ENCODE measurements around the gene KIN. TPM values are rescaled to one million over a fixed set of nuclear protein-coding genes. Genes with fewer than 3 reads are reported as not detected.

KIN gene
- total RNA-seq, 6 experiments from 2014 or later, result 2.3 to 4.3 (median 3.4) TPM

DNA sequence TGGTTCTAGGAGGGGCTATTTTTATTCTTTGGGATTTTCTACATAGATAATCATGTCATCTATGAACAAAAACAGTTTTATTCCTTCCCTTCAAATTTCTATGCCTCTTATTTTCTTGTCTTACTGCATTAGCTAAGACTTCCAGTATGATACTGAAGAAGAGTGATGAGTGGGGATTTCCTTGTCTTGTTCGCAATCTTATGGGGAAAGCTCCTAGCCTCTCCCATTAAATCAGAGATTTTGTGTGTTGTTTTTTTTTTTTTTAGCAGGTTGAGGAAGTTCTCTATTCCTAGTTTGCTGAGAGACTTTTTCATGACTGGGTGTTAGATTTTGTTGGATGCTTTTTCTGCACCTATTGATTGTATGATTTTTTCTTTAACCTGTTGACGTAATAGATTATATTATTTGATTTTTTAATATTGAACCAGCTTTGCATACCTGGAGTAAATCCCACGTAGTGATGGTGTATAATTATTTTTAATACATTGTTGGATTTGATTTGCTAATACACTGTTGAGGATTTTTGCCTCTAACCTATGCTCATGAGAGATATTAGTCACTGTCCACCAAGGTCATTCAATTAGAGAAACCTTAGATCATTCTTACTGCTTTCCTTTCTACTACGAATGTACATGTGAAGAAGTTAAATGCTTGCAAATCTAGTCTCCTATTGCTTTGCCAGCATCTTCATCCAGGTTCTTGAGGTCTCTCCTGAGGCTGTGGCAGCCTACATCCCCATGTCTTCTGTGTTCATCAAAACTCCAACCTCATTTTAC, 6.6 kb upstream of the KIN start:
- no peaks in the 10 kb centered on the region for H3K27me3 ChIP-seq
- 59% methylated on average over 4 of the region's 4 CpGs for WGBS (ENCODE audit: insufficient coverage, low coverage, low lambda C conversion rate, missing lambda C conversion rate)
- peaks cover 0 to 25% (median 12%) of the 10 kb centered on the region in 4 donors for H3K36me3 ChIP-seq
- no peak for TF ChIP-seq CTCF (IDR thresholded peaks at IDR 0.05)
- TF ChIP-seq POLR2A (IDR thresholded peaks at IDR 0.05), result no peak
- DNase-seq, result no peak
- no peak for ATAC-seq
- intact Hi-C loops (cut with DNase I), result no loop called here
- no peaks in the 10 kb centered on the region for H3K9me3 ChIP-seq
- H3K4me3 ChIP-seq, result no peak overlapping the region
- no peak overlapping the region for H3K27ac ChIP-seq
- peaks cover 0 to 27% (median 13%) of the 10 kb centered on the region in 4 donors for H3K4me1 ChIP-seq

DNA sequence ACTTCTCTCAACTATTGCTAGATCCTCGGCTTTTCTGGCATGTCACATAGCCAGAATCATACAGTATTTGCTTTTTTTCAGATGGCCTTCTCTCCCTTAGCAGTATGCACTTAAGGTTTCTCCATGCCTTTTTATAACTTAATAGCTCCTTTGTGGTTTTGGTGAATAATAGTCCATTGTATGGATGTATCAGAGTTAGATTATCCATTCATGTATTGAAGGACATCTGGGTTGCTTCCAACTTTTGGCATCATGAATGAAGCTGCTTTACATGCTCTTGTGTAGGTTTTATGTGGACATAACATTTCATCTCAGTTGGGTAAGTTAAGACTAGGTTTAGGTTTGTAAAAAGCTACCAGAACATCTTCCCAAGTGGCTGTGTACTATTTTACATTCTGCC, 4.7 kb upstream of the KIN start:
- TF ChIP-seq CTCF (IDR thresholded peaks at IDR 0.05) (no peak), POLR2A (IDR thresholded peaks at IDR 0.05) (no peak)
- WGBS (ENCODE audit: insufficient coverage, low coverage, low lambda C conversion rate, missing lambda C conversion rate), result 83% methylated on average over 1 of the region's 1 CpG
- Histone ChIP-seq H3K36me3 (peaks cover 0 to 12% (median 5%) of the 10 kb centered on the region in 4 donors), H3K4me1 (peaks cover 0 to 32% (median 16%) of the 10 kb centered on the region in 4 donors), H3K27ac (no peak overlapping the region), H3K9me3 (no peaks in the 10 kb centered on the region), H3K27me3 (no peaks in the 10 kb centered on the region), H3K4me3 (no peak overlapping the region)
- ATAC-seq (no peak), DNase-seq (no peak)
- intact Hi-C loops (cut with DNase I), result no loop called here

GRCh38 chr10:7789390-7789789, 1.6 kb upstream of the KIN start:
- intact Hi-C loops (cut with DNase I), result no loop called here
- H3K27me3 ChIP-seq, result no peaks in the 10 kb centered on the region
- no peak overlapping the region for H3K27ac ChIP-seq
- peak in 1 of 4 donors; percentile 8 for ATAC-seq
- peaks cover 0 to 36% (median 9%) of the 10 kb centered on the region in 4 donors for H3K4me1 ChIP-seq
- TF ChIP-seq POLR2A (IDR thresholded peaks at IDR 0.05), result no peak
- TF ChIP-seq CTCF (IDR thresholded peaks at IDR 0.05), result no peak
- no peaks in the 10 kb centered on the region for H3K36me3 ChIP-seq
- peak overlapping the region; percentile 85 to 97 (median 95) for H3K4me3 ChIP-seq
- peak in 1 of 3 donors; percentile 34 for DNase-seq
- H3K9me3 ChIP-seq, result no peaks in the 10 kb centered on the region
- WGBS (ENCODE audit: insufficient coverage, low coverage, low lambda C conversion rate, missing lambda C conversion rate), result 15% methylated on average over 3 of the region's 3 CpGs

- Histone ChIP-seq H3K27me3 (no peaks in the 10 kb centered on the region), H3K4me3 (peak overlapping the region; percentile 85 to 97 (median 95)), H3K9me3 (no peaks in the 10 kb centered on the region), H3K36me3 (no peaks in the 10 kb centered on the region), H3K27ac (peak overlapping the region; percentile 65 to 87 (median 84)), H3K4me1 (peaks cover 0 to 31% (median 9%) of the 10 kb centered on the region in 4 donors)
- ATAC-seq, result peak in 2 of 4 donors; percentile 9 to 14
- no peak for TF ChIP-seq CTCF (IDR thresholded peaks at IDR 0.05)
- TF ChIP-seq POLR2A (IDR thresholded peaks at IDR 0.05), result no peak
- DNase-seq, result peak in 1 of 3 donors; percentile 47
- intact Hi-C loops (cut with DNase I), result no loop called here
- 2% methylated on average over 22 of the region's 25 CpGs for WGBS (ENCODE audit: insufficient coverage, low coverage, low lambda C conversion rate, missing lambda C conversion rate)
Observed at GRCh38 chr10:7788639-7789286, 970 bp upstream of the KIN start.

All from right lobe of liver (tissue), 6 donors.